ENCODE results near the gene DCBLD1. TPM values are rescaled to one million over a fixed set of nuclear protein-coding genes. Genes with fewer than 3 reads are reported as not detected.
"Not testable (repeated sequence)": the region's sequence is repeated elsewhere in the genome, so short reads cannot be mapped to it uniquely, and the experiment has no call there.

The DCBLD1 gene
- 6.7 and 27.4 TPM in 2 replicates for total RNA-seq (ENCODE audit: low replicate concordance)

GRCh38 chr6:117482240-117483003 lies at the start of gene DCBLD1:
Gene DCBLD1, plus strand, starts transcription at chr6:117482674. Its CDS starts 108 bp downstream, at chr6:117482782.
- DNase-seq (ENCODE audit: low read depth), result peak; percentile 61
- H3K4me3 ChIP-seq (ENCODE audit: low read depth, low read length), result peak within 1 kb of the TSS; percentile 90
- no peak for TF ChIP-seq CTCF (IDR thresholded peaks at IDR 0.05; ENCODE audit: insufficient read depth, low read length)

GRCh38 chr6:117440706-117441525 lies 41.6 kb upstream of the DCBLD1 start:
- no peak for TF ChIP-seq CTCF (IDR thresholded peaks at IDR 0.05; ENCODE audit: insufficient read depth, low read length)
- DNase-seq (ENCODE audit: low read depth), result peak; percentile 78
- H3K4me3 ChIP-seq (ENCODE audit: low read depth, low read length), result no peak overlapping the region

- no peak for TF ChIP-seq CTCF (IDR thresholded peaks at IDR 0.05; ENCODE audit: insufficient read depth, low read length)
- peak; percentile 88 for DNase-seq (ENCODE audit: low read depth)
- H3K4me3 ChIP-seq (ENCODE audit: low read depth, low read length), result no peak overlapping the region
Measured at GRCh38 chr6:117441824-117442264, 40.6 kb upstream of the DCBLD1 start.

- not testable (repeated sequence) for DNase-seq (ENCODE audit: low read depth); H3K4me3 ChIP-seq (ENCODE audit: low read depth, low read length)
Measured at GRCh38 chr6:117442313-117442712, 40.2 kb upstream of the DCBLD1 start.

- TF ChIP-seq CTCF (IDR thresholded peaks at IDR 0.05; ENCODE audit: insufficient read depth, low read length), result no peak
- peak; percentile 61 for DNase-seq (ENCODE audit: low read depth)
- H3K4me3 ChIP-seq (ENCODE audit: low read depth, low read length), result no peak overlapping the region
Measured at GRCh38 chr6:117444600-117444999, 37.9 kb upstream of the DCBLD1 start.

- DNase-seq (ENCODE audit: low read depth), result peak; percentile 40
- no peak for TF ChIP-seq CTCF (IDR thresholded peaks at IDR 0.05; ENCODE audit: insufficient read depth, low read length)
- H3K4me3 ChIP-seq (ENCODE audit: low read depth, low read length), result no peak overlapping the region
Measured at GRCh38 chr6:117446861-117447260, 35.6 kb upstream of the DCBLD1 start.

GRCh38 chr6:117448011-117448410 lies 34.5 kb upstream of the DCBLD1 start:
- H3K4me3 ChIP-seq (ENCODE audit: low read depth, low read length), result no peak overlapping the region
- DNase-seq (ENCODE audit: low read depth), result peak; percentile 23
- TF ChIP-seq CTCF (IDR thresholded peaks at IDR 0.05; ENCODE audit: insufficient read depth, low read length), result no peak
